AG04450 (cell line): Measurements from ENCODE around the gene STAT2. TPM values are rescaled to one million over a fixed set of nuclear protein-coding genes. Genes with fewer than 3 reads are reported as not detected.

Source experiments
- polyA plus RNA-seq: library from polyadenylated mRNA; depleted of rRNA; stranded (reverse); fragments of >200 nt; gene quantifications from 2 replicates; pipeline ENCODE4 v1.2.3, GENCODE V29; 2011; rRNA removed
- small RNA-seq: library from RNA; depleted of rRNA; stranded (forward); fragments of <200 nt; gene quantifications from one replicate; pipeline ENCODE3, GENCODE V24; 2012; ENCODE audit warnings: low read depth; ENCODE audit not compliant: insufficient read length

STAT2 gene
- polyA plus RNA-seq, 1 experiment = 179 TPM

Small RNA genes lying within 50 kb of the gene (small RNA-seq; reads per million reads assigned to genes)
- 15.1 reads per million, percentile 75 among the genes with 10 or more reads in this experiment for gene RNU7-40P

Other genes starting within 250 kb of the STAT2 start
- gene RPL41, start 243.5 kb downstream of the STAT2 start, polyA plus RNA-seq = 7,461 and 7,686 TPM in 2 replicates
- 1.5 and 1.9 TPM in 2 replicates for gene ZC3H10, start 241.8 kb downstream of the STAT2 start, polyA plus RNA-seq
- 127 and 140 TPM in 2 replicates for gene ESYT1, start 231.8 kb downstream of the STAT2 start, polyA plus RNA-seq
- gene MYL6B, start 207.5 kb downstream of the STAT2 start, polyA plus RNA-seq = 118 and 124 TPM in 2 replicates
- gene MYL6, start 201.7 kb downstream of the STAT2 start, polyA plus RNA-seq = 5,661 and 5,957 TPM in 2 replicates
- 90.2 and 101 TPM in 2 replicates for gene SMARCC2, start 170.6 kb downstream of the STAT2 start, polyA plus RNA-seq
- 97.2 and 123 TPM in 2 replicates for gene RNF41, start 138.2 kb downstream of the STAT2 start, polyA plus RNA-seq
- 46.9 and 52.5 TPM in 2 replicates for gene NABP2, start 135.8 kb downstream of the STAT2 start, polyA plus RNA-seq
- gene SLC39A5, start 130.1 kb downstream of the STAT2 start, polyA plus RNA-seq = not detected in 2 replicates
- 16.0 and 20.2 TPM in 2 replicates for gene ANKRD52, start 101.7 kb downstream of the STAT2 start, polyA plus RNA-seq
- gene COQ10A, start 93.2 kb downstream of the STAT2 start, polyA plus RNA-seq = 12.1 and 15.6 TPM in 2 replicates
- gene CS, start 59.8 kb downstream of the STAT2 start, polyA plus RNA-seq = 167 and 173 TPM in 2 replicates
- 186 and 194 TPM in 2 replicates for gene CNPY2, start 44.1 kb downstream of the STAT2 start, polyA plus RNA-seq
- gene PAN2, start 26.1 kb downstream of the STAT2 start, polyA plus RNA-seq = 18.5 and 22.2 TPM in 2 replicates
- 0.19 TPM in 1 of 2 replicates, not detected in the other for gene IL23A, start 21.2 kb downstream of the STAT2 start, polyA plus RNA-seq
- gene APOF, start 2.8 kb upstream of the STAT2 start, polyA plus RNA-seq = not detected in 2 replicates
- gene TIMELESS, start 89.3 kb upstream of the STAT2 start, polyA plus RNA-seq = 2.0 and 3.3 TPM in 2 replicates
- gene MIP, start 94.5 kb upstream of the STAT2 start, polyA plus RNA-seq = not detected in 2 replicates
- gene SPRYD4, start 108.5 kb upstream of the STAT2 start, polyA plus RNA-seq = 2.0 TPM in 2 replicates
- 0.10 and 0.12 TPM in 2 replicates for gene GLS2, start 128.1 kb upstream of the STAT2 start, polyA plus RNA-seq
- gene RBMS2, start 161.7 kb upstream of the STAT2 start, polyA plus RNA-seq = 96.4 and 117 TPM in 2 replicates